GM21390 (cell line): ENCODE results near the gene EIF2B5.

Experiments
- ATAC-seq: cut with Tn5 transposase; IDR thresholded peaks from one replicate; pipeline ENCODE4 v1.9.1; 2021; ENCODE audit not compliant: unreplicated experiment

Gene EIF2B5

GRCh38 chr3:184193991-184194539 is 58.9 kb downstream of the EIF2B5 start:
- ATAC-seq: no peak
